Vagina (tissue), 2 donors: ENCODE results near the gene FAM43B.

ENCODE experiments used
- CTCF ChIP-seq, 3 experiments: fragments of 450-650 bp in 2 of 3; fragments of 200-600 bp in 1 of 3; sonication (generic) in 1 of 3; IDR thresholded peaks; one replicate each; pipeline ENCODE4 v1.5.1; 2017 to 2019; ENCODE audit warnings: antibody characterized with exemption in 3 of 3, mild to moderate bottlenecking in 2 of 3, moderate library complexity in 2 of 3
- POLR2A ChIP-seq, 2 donors: fragments of 450-650 bp; IDR thresholded peaks; one replicate each; pipeline ENCODE4 v1.6.1; 2017; ENCODE audit warnings: antibody characterized with exemption in 2 of 2, mild to moderate bottlenecking in 2 of 2, moderate library complexity in 2 of 2
- POLR2AphosphoS5 ChIP-seq, 2 donors: sonication (generic); formaldehyde crosslinking; IDR thresholded peaks; one replicate each; pipeline ENCODE4 v1.9.0; 2017; ENCODE audit warnings: antibody characterized with exemption in 2 of 2, mild to moderate bottlenecking in 2 of 2, low read depth in 1 of 2; ENCODE audit not compliant: insufficient read depth in 1 of 2

GRCh38 chr1:20538760-20539551 lies 13.4 kb upstream of the FAM43B start:
- TF ChIP-seq CTCF (IDR thresholded peaks at IDR 0.05): no peak
- no peak for TF ChIP-seq POLR2A (IDR thresholded peaks at IDR 0.05)
- TF ChIP-seq POLR2AphosphoS5 (IDR thresholded peaks at IDR 0.05; ENCODE audit: insufficient read depth in 1 of 2, low read depth in 1 of 2): no peak
